Left lung (tissue), 10 donors: ENCODE data around the gene CRTC3. TPM values are rescaled to one million over a fixed set of nuclear protein-coding genes. Genes with fewer than 3 reads are reported as not detected.
A peak's percentile ranks its signal among the peaks of the same experiment; 100 is the strongest.

Source experiments
- ATAC-seq: fragments of 200-7000 bp; cut with Tn5 transposase; one replicate; pipeline ENCODE4 v1.9.1; 2020; ENCODE audit warnings: moderate library complexity
- DNase-seq, 4 donors: peaks; one replicate each; pipeline ENCODE4 v3.0.0-alpha.2; 2013 to 2020
- H3K27ac ChIP-seq, 2 donors: fragments of 200-600 bp; sonication (generic) in 1 of 2; one replicate each; pipeline versions ENCODE4 v1.5.0 to v1.8.0; 2020 to 2021
- H3K27me3 ChIP-seq, 2 donors: fragments of 200-600 bp; sonication (generic) in 1 of 2; one replicate each; pipeline versions ENCODE4 v1.5.0 to v1.8.0; 2020 to 2021
- H3K36me3 ChIP-seq, 2 donors: fragments of 200-600 bp; sonication (generic) in 1 of 2; one replicate each; pipeline versions ENCODE4 v1.5.0 to v1.8.0; 2020 to 2021
- H3K4me1 ChIP-seq, 2 donors: fragments of 200-600 bp; one replicate each; pipeline ENCODE4 v1.8.0; 2021
- H3K4me3 ChIP-seq, 2 donors: fragments of 200-600 bp; sonication (generic) in 1 of 2; one replicate each; pipeline versions ENCODE4 v1.5.0 to v1.8.0; 2020 to 2021; ENCODE audit warnings: mild to moderate bottlenecking in 1 of 2
- H3K9me3 ChIP-seq, 2 donors: fragments of 200-600 bp; sonication (generic) in 1 of 2; one replicate each; pipeline versions ENCODE4 v1.5.0 to v1.8.0; 2020 to 2021
- intact Hi-C, 2 donors: fragments of 100-400 bp; cut with DNase I; formaldehyde crosslinking; loops; one replicate each; pipeline versions ENCODE4 v1.11.2 to v1.14.2; 2022
- polyA plus RNA-seq, 6 donors: library from polyadenylated mRNA; unstranded; fragments of 120-200 nt; gene quantifications; one replicate each; pipeline ENCODE4 v1.2.1, GENCODE V29; 2013; ENCODE audit not compliant: insufficient read length in 6 of 6
- total RNA-seq, 2 donors: library from RNA; stranded (reverse); fragmentation: NEBNext Ultra II Directional; extraction: Animal tissue kit (Norgen Biotek cat#: 25700); gene quantifications; one replicate each; pipeline ENCODE4 v1.2.1, GENCODE V29; 2021
- TF ChIP-seq, protein P1 (sequence below), 2 donors: fragments of 200-600 bp; sonication (generic) in 1 of 2; IDR thresholded peaks; one replicate each; pipeline versions ENCODE4 v1.5.0 to v1.8.0; 2021; ENCODE audit warnings: antibody characterized with exemption in 2 of 2
- donor health status: DM: no; HTN: yes; CAD: no.
- donor health status: DM: no; HTN: no; CAD: no.

CRTC3 gene
- total and polyA plus RNA-seq, 8 donors, result 33.0 to 45.2 (median 37.5) TPM

DNA sequence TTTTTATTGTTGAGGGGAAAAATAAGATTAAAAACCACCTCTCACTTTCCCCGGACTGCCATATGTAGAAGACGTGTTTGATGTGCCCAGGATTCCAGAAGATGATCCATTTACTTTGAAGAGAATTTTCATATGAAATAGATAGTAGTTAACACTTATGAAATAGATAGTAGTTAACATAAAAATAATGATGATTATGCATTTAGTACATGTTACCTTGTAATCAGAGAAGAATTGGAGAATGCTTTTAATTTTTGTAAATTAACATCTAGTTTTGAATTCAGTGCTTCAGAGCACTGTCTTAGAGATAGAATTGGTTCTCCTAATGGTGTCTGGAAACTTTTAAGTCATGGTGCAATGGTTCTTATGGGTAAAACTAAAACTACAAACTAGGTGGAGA is 46.1 kb upstream of the CRTC3 start:
- intact Hi-C loops, result loop anchor here in 1 of 2 donors (5.0 kb wide), 1 partner anchor 161 kb away; no protein-coding TSS in a partner anchor
- Histone ChIP-seq H3K4me3 (no peak overlapping the region), H3K9me3 (no peaks in the 10 kb centered on the region), H3K27me3 (no peaks in the 10 kb centered on the region), H3K4me1 (peaks cover 0 to 17% of the 10 kb centered on the region in 2 donors), H3K36me3 (peaks cover 13 to 100% of the 10 kb centered on the region in 2 donors), H3K27ac (no peak overlapping the region)
- no peak for ATAC-seq
- TF ChIP-seq, protein P1, sequence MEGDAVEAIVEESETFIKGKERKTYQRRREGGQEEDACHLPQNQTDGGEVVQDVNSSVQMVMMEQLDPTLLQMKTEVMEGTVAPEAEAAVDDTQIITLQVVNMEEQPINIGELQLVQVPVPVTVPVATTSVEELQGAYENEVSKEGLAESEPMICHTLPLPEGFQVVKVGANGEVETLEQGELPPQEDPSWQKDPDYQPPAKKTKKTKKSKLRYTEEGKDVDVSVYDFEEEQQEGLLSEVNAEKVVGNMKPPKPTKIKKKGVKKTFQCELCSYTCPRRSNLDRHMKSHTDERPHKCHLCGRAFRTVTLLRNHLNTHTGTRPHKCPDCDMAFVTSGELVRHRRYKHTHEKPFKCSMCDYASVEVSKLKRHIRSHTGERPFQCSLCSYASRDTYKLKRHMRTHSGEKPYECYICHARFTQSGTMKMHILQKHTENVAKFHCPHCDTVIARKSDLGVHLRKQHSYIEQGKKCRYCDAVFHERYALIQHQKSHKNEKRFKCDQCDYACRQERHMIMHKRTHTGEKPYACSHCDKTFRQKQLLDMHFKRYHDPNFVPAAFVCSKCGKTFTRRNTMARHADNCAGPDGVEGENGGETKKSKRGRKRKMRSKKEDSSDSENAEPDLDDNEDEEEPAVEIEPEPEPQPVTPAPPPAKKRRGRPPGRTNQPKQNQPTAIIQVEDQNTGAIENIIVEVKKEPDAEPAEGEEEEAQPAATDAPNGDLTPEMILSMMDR (IDR thresholded peaks at IDR 0.05), result no peak
- DNase-seq, result no peak

DNA sequence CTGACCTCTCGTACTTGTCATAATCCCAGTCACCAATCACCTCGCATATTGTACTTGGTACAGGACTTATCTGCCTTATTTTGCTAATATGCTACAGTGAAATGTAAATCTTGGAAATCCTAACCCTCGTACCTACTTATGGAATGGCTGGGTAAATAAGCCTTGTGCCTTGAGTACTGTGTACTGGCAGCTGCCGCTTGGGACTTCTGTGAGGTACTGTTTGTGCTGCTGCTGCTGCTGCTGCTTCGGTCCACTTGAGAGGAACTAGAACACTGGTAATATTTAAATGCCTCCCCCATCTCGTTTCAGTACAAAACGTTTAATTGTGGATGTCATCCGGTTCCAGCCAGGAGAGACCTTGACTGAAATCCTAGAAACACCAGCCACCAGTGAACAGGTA is 42.5 kb upstream of the CRTC3 start:
- TF ChIP-seq, protein P1 (IDR thresholded peaks at IDR 0.05), result no peak
- intact Hi-C loops, result no loop called here
- DNase-seq (peak in 1 of 4 donors; percentile 39), ATAC-seq (peak; percentile 93)
- Histone ChIP-seq H3K36me3 (peaks cover 13 to 100% of the 10 kb centered on the region in 2 donors), H3K27ac (no peak overlapping the region), H3K9me3 (no peaks in the 10 kb centered on the region), H3K4me3 (no peak overlapping the region), H3K27me3 (no peaks in the 10 kb centered on the region), H3K4me1 (no peaks in the 10 kb centered on the region)

DNA sequence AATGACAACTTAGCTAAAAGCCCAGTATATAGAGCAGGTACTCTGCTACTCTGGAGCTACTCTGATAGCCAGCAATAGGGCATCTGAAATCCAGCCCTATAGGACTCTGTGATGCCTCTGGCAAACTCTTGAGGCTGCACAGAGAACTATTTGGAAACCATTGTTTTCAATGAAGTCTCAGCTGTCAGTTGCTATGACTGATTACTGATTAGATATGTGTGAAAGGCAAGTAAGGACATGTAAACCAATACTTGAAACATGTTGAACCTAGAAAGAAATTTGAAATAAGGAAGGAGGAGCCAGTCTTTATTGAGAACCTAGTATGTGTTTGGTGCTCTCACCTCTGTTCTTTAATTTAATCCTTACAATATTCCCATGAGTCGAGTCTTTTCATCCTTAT is 40.2 kb upstream of the CRTC3 start:
- Histone ChIP-seq H3K27me3 (no peaks in the 10 kb centered on the region), H3K9me3 (no peaks in the 10 kb centered on the region), H3K4me3 (no peak overlapping the region), H3K36me3 (peaks cover 0 to 100% of the 10 kb centered on the region in 2 donors), H3K4me1 (no peaks in the 10 kb centered on the region), H3K27ac (no peak overlapping the region)
- intact Hi-C loops, result no loop called here
- DNase-seq, result no peak
- ATAC-seq, result no peak
- TF ChIP-seq, protein P1 (IDR thresholded peaks at IDR 0.05), result no peak

DNA sequence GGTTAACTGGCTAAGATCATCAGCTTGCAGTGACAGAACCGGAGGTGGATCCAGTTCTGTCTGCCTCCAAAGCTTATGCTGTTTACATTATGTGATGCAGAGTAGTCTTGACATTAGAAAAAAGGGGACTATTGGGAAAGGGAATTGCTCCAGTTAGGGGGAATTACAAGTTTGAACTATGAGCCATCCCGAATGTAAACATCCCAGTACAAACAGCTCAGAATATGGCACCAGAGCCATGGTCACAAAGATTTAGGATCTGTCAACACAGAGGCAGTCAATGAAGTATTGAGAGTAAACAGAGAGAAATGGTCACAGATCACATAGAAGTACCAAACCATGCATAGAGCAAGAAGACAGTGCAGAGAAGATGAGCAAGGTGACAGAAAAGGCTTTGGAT is 39.8 kb upstream of the CRTC3 start:
- Histone ChIP-seq H3K4me1 (no peaks in the 10 kb centered on the region), H3K36me3 (peaks cover 0 to 100% of the 10 kb centered on the region in 2 donors), H3K4me3 (no peak overlapping the region), H3K9me3 (no peaks in the 10 kb centered on the region), H3K27me3 (no peaks in the 10 kb centered on the region), H3K27ac (no peak overlapping the region)
- TF ChIP-seq, protein P1 (IDR thresholded peaks at IDR 0.05), result no peak
- no peak for ATAC-seq
- intact Hi-C loops, result no loop called here
- DNase-seq, result no peak

DNA sequence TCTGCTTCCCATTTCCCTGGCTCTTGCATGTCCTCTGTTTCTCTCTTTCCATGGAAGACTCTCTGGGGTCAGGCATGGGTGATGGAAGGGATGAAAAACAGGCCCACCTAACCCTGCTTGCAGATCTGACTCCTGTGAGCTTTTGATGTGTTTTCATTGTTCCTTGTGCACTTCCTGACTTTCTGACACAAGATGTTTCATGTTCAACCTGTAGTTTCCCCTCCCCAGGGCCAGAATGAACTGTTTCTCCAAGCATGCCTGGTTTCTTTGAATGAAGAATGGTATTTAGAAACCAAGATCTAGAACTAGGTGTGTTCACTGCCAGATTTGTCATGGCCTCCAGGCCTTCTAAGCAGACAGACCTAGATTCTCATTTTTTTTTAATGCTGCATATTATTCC is 36.1 kb upstream of the CRTC3 start:
- Histone ChIP-seq H3K9me3 (no peaks in the 10 kb centered on the region), H3K36me3 (peaks cover 0 to 100% of the 10 kb centered on the region in 2 donors), H3K27me3 (no peaks in the 10 kb centered on the region), H3K27ac (no peak overlapping the region), H3K4me3 (no peak overlapping the region), H3K4me1 (peaks cover 0 to 18% of the 10 kb centered on the region in 2 donors)
- DNase-seq, result no peak
- TF ChIP-seq, protein P1 (IDR thresholded peaks at IDR 0.05), result no peak
- intact Hi-C loops, result no loop called here
- ATAC-seq, result no peak
